IMR-90 (cell line): ENCODE results near the gene ESR1. TPM values are rescaled to one million over a fixed set of nuclear protein-coding genes. Genes with fewer than 3 reads are reported as not detected.

Experiments used
- ATAC-seq: fragments of 200-7000 bp; cut with Tn5 transposase; 2 replicates; pipeline ENCODE4 v1.9.1; 2020; ENCODE audit warnings: low read depth, mild to moderate bottlenecking, moderate library complexity
- BruUV-seq: library from RNA; stranded (reverse); fragments of 400-500 nt; replicated peaks from 2 replicates; lab custom pipeline; 2021; lab: Mats Ljungman, UMichigan
- CTCF ChIA-PET: fragments of 300-600 bp; formaldehyde crosslinking; extraction: SDS; loops from one replicate; lab custom pipeline; 2021; ENCODE audit warnings: antibody characterized with exemption; lab: Yijun Ruan, JAX
- POLR2A ChIA-PET: fragments of 300-600 bp; sonication (Branson Sonifier 250); formaldehyde crosslinking; loops from one replicate; lab custom pipeline; 2022; ENCODE audit warnings: antibody characterized with exemption; ENCODE audit not compliant: unreplicated experiment; lab: Charles Lee
- DNase-seq: peaks from one replicate; pipeline ENCODE4 v3.0.0; 2013
- H2AFZ ChIP-seq: replicated peaks from 2 replicates; pipeline ENCODE3; 2013; ENCODE audit warnings: low read length, mild to moderate bottlenecking; ENCODE audit not compliant: poor library complexity
- H2AK5ac ChIP-seq: 2 replicates; pipeline ENCODE4 v1.6.1; 2013; ENCODE audit warnings: low read depth, low read length, inconsistent platforms
- H2AK9ac ChIP-seq: replicated peaks from 2 replicates; pipeline ENCODE3; 2013; ENCODE audit warnings: mild to moderate bottlenecking, low read depth, low read length, moderate library complexity; ENCODE audit not compliant: poor library complexity
- H2BK120ac ChIP-seq: 2 replicates; pipeline ENCODE4 v1.6.1; 2013; ENCODE audit warnings: low read depth, low read length, inconsistent platforms
- H2BK15ac ChIP-seq: 3 replicates; pipeline ENCODE4 v1.6.1; 2013; ENCODE audit warnings: low read depth, low read length, inconsistent platforms
- H2BK20ac ChIP-seq: 2 replicates; pipeline ENCODE4 v1.6.1; 2013; ENCODE audit warnings: low read depth, mild to moderate bottlenecking, inconsistent platforms, low read length, moderate library complexity
- H2BK5ac ChIP-seq: 2 replicates; pipeline ENCODE4 v1.6.1; 2013; ENCODE audit warnings: mild to moderate bottlenecking, low read depth, low read length, inconsistent platforms; ENCODE audit not compliant: poor library complexity, severe bottlenecking
- H3K14ac ChIP-seq: replicated peaks from 2 replicates; pipeline ENCODE4 v1.6.1; 2013; ENCODE audit warnings: low read depth, low read length, inconsistent platforms
- H3K18ac ChIP-seq: 2 replicates; pipeline ENCODE4 v1.6.1; 2013; ENCODE audit warnings: low read depth, low read length, control low read depth
- H3K23ac ChIP-seq: 2 replicates; pipeline ENCODE4 v1.6.1; 2013; ENCODE audit warnings: low read depth, low read length, inconsistent platforms
- H3K27ac ChIP-seq: 2 replicates; pipeline ENCODE4 v1.5.1; 2013; ENCODE audit warnings: mild to moderate bottlenecking, control low read depth, low read length; ENCODE audit not compliant: insufficient read depth
- H3K27me3 ChIP-seq: 2 replicates; pipeline ENCODE4 v1.6.1; 2013; ENCODE audit warnings: low read length; ENCODE audit not compliant: control insufficient read depth, insufficient read depth
- H3K36me3 ChIP-seq: 2 replicates; pipeline ENCODE4 v1.6.1; 2013; ENCODE audit warnings: low read length, mixed read lengths; ENCODE audit not compliant: control insufficient read depth, insufficient read depth
- H3K4ac ChIP-seq: 2 replicates; pipeline ENCODE4 v1.6.1; 2013; ENCODE audit warnings: low read depth, low read length, inconsistent platforms
- H3K4me1 ChIP-seq: 2 replicates; pipeline ENCODE4 v1.6.1; 2013; ENCODE audit warnings: low read length, mixed read lengths; ENCODE audit not compliant: control insufficient read depth, insufficient read depth
- H3K4me2 ChIP-seq: 2 replicates; pipeline ENCODE4 v1.6.1; 2013; ENCODE audit warnings: low read depth, mild to moderate bottlenecking, control low read depth, low read length, moderate library complexity
- H3K4me3 ChIP-seq: 2 replicates; pipeline ENCODE4 v1.5.1; 2013; ENCODE audit warnings: low read depth, mild to moderate bottlenecking, control low read depth, low read length, moderate library complexity; ENCODE audit not compliant: insufficient read depth
- H3K56ac ChIP-seq: 2 replicates; pipeline ENCODE4 v1.6.1; 2013; ENCODE audit warnings: low read length, inconsistent platforms; ENCODE audit not compliant: insufficient read depth; ENCODE audit errors: extremely low read depth
- H3K79me1 ChIP-seq, 2 experiments: 2 replicates each; pipeline ENCODE4 v1.6.1; 2013; ENCODE audit warnings: low read length in 2 of 2, inconsistent platforms in 1 of 2, low read depth in 1 of 2
- H3K9ac ChIP-seq: 2 replicates; pipeline ENCODE4 v1.6.1; 2013; ENCODE audit warnings: low read depth, low read length, control low read depth
- H3K9me1 ChIP-seq: 2 replicates; pipeline ENCODE4 v1.6.1; 2013; ENCODE audit warnings: low read length, inconsistent platforms; ENCODE audit not compliant: insufficient read depth
- H3K9me3 ChIP-seq: 2 replicates; pipeline ENCODE4 v1.6.1; 2013; ENCODE audit warnings: low read length; ENCODE audit not compliant: control insufficient read depth, insufficient read depth
- H4K20me1 ChIP-seq: 2 replicates; pipeline ENCODE4 v1.6.1; 2013; ENCODE audit warnings: low read length, inconsistent platforms; ENCODE audit not compliant: insufficient read depth
- H4K5ac ChIP-seq: 2 replicates; pipeline ENCODE4 v1.6.1; 2013; ENCODE audit warnings: mild to moderate bottlenecking, low read depth, low read length, control low read depth
- H4K8ac ChIP-seq, 2 experiments: 2 replicates each; pipeline ENCODE4 v1.6.1; 2013; ENCODE audit warnings: low read depth in 2 of 2, low read length in 2 of 2, control low read depth in 1 of 2, inconsistent platforms in 1 of 2
- H4K91ac ChIP-seq: 2 replicates; pipeline ENCODE4 v1.6.1; 2013; ENCODE audit warnings: low read depth, low read length, inconsistent platforms; ENCODE audit not compliant: insufficient read depth
- NFE2L2 ChIP-seq: fragments of 150-350 bp; IDR thresholded peaks from 2 replicates; pipeline ENCODE4 v1.6.1; 2016; ENCODE audit warnings: low read depth, mild to moderate bottlenecking, low read length
- RAD21 ChIP-seq: IDR thresholded peaks from 2 replicates; pipeline ENCODE4 v1.6.1; 2012; ENCODE audit warnings: low read length, improper control_type of control experiment
- WGBS, 2 experiments: methylation state at CpG; one replicate each; pipeline versions ENCODE4 v1.1.5 to v1.1.7; 2013; ENCODE audit warnings: missing lambda C conversion rate in 2 of 2; ENCODE audit not compliant: insufficient read length in 1 of 2; ENCODE audit errors: extremely low coverage in 2 of 2; 5-methylcytosine and 5-hydroxymethylcytosine counted together
- dilution Hi-C: fragments of 300-500 bp; cut with HindIII; formaldehyde crosslinking; loops from one replicate; pipeline ENCODE4 v1.14.3; 2018; ENCODE audit warnings: low sequenced_read_pairs; ENCODE audit not compliant: unreplicated experiment
- in situ Hi-C: fragments of 300-500 bp; cut with MboI; formaldehyde crosslinking; loops from 3 replicates; pipeline ENCODE4 v1.14.3; 2019; ENCODE audit warnings: low sequenced_read_pairs, inconsistent platforms, mixed read lengths
- intact Hi-C: fragments of 100-400 bp; cut with micrococcal nuclease; formaldehyde crosslinking; loops from 2 replicates; pipeline ENCODE4 v1.10.0; 2022
- polyA plus RNA-seq, 3 experiments: library from polyadenylated mRNA; depleted of rRNA; stranded (reverse); fragments of >200 nt; gene quantifications; 2 replicates each; pipeline ENCODE4 v1.2.3, GENCODE V29; 2012; ENCODE audit warnings: low replicate concordance in 1 of 3
- total RNA-seq: library from RNA; depleted of rRNA; stranded (reverse); fragments of >200 nt; gene quantifications from 2 replicates; pipeline ENCODE4 v1.2.3, GENCODE V29; 2012

The ESR1 gene
- total and polyA plus RNA-seq, 2 of the 4 experiments (the other 2 are of a cell fraction), result not detected

- no peak for TF ChIP-seq RAD21
Measured at GRCh38 chr6:151822252-151823111, 15.0 kb downstream of the ESR1 start (continued).

- peaks cover 2% of the 10 kb centered on the region; the same call in 1 of the 2 replicates for H3K9me3 ChIP-seq
- in situ Hi-C loops, result no loop called here
- H3K9me1 ChIP-seq, result no peaks in the 10 kb centered on the region
- no peaks in the 10 kb centered on the region for H3K79me1 ChIP-seq
- DNase-seq (no peak), ATAC-seq (no peak)
- no peak overlapping the region for H3K18ac ChIP-seq
- H3K23ac ChIP-seq, result no peak overlapping the region
- no peak for TF ChIP-seq NFE2L2
- H3K4me2 ChIP-seq, result no peak overlapping the region
- H3K4me1 ChIP-seq, result no peaks in the 10 kb centered on the region
- H3K14ac ChIP-seq, result no peak overlapping the region
- no peak overlapping the region for H2AFZ ChIP-seq
- H3K36me3 ChIP-seq, result no peaks in the 10 kb centered on the region
- H3K4me3 ChIP-seq, result no peak overlapping the region
- H4K5ac ChIP-seq, result no peak overlapping the region
- H3K27ac ChIP-seq, result no peak overlapping the region
- no peaks in the 10 kb centered on the region for H4K20me1 ChIP-seq
- H3K56ac ChIP-seq, result no peak overlapping the region
- no peak overlapping the region for H3K9ac ChIP-seq
- no peak overlapping the region for H2AK5ac ChIP-seq
- no peak overlapping the region for H2BK15ac ChIP-seq
- no peak overlapping the region for H4K8ac ChIP-seq
- no TSS peak for BruUV-seq
- no peak overlapping the region for H3K4ac ChIP-seq
- no peak overlapping the region for H4K91ac ChIP-seq
- dilution Hi-C loops, result no loop called here
- H3K27me3 ChIP-seq, result no peaks in the 10 kb centered on the region
- POLR2A ChIA-PET, result no interaction called here
- no peak overlapping the region for H2BK20ac ChIP-seq
- intact Hi-C loops, result no loop called here
- no peak overlapping the region for H2BK120ac ChIP-seq
- H2AK9ac ChIP-seq, result no peak overlapping the region
- WGBS, 2 experiments, result no CpG with 5 or more reads among the region's 4 CpGs
- CTCF ChIA-PET, result interaction anchor here (0.5 kb wide), 1 partner anchor 1755 kb away, joined by 4 read pairs; no protein-coding TSS in a partner anchor
- no peak overlapping the region for H2BK5ac ChIP-seq
Measured at GRCh38 chr6:151826517-151827142, 19.1 kb downstream of the ESR1 start.
